DMS153 (cell line): ENCODE data around the gene ST6GALNAC5.
A peak's percentile ranks its signal among the peaks of the same experiment; 100 is the strongest.

Experiments
- DNase-seq: peaks from one replicate; lab custom pipeline; 2025; lab: John Stamatoyannopoulos, UW

ST6GALNAC5 gene

GRCh38 chr1:77014073-77014788 is 147.0 kb downstream of the ST6GALNAC5 start:
- DNase-seq: no peak

GRCh38 chr1:77015748-77016341 is 148.6 kb downstream of the ST6GALNAC5 start:
- no peak for DNase-seq

DNA sequence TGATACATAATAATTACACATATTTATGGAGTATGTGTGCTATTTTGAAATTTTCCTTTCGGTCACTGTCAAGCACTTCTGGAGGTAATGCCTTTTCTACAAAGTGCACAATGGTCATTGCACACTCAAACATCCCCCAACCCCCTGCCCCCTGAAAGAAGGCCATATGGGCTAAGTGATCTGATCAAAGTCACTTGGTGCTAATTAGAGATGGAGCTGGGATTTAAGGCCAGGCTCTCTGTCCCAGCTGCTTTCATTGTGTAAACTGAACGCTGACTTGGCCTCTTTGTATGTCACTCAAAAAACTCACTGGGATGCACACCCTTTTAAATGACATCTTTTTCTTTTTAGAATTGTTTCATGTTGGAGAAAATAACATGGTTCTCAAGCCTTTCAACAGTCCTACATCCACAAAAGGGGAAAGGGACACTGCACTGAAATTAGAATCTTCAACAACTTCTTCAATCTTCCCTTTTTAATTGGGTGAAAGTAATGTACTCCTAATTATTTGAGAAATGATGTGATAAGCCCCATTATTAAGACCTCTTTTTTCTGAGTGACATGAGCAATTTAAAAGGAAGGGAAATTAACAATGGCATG is 149.2 kb downstream of the ST6GALNAC5 start:
- no peak for DNase-seq

- DNase-seq: no peak
Observed at GRCh38 chr1:77018311-77018710, 151.0 kb downstream of the ST6GALNAC5 start.

DNA sequence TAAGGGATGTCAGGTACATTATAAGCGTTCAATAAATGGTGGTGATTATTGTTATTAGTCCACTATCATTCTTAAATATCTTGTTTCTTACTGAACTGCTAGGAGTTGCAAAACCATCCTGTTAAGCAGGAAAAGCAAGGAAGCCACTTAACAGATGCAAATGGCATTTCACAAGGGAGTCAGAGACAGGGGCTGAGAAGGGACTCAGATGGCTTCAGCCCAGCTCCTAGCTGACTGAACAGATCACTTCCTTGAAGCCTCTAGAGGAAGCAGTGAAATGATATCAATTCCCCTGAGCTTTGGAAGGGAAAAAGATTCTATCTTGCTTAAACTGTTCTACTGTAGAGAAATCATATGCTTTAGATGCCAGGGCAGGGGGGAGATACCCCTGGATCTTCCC is 151.5 kb downstream of the ST6GALNAC5 start:
- peak; percentile 51 for DNase-seq

GRCh38 chr1:77021732-77022131 is 154.5 kb downstream of the ST6GALNAC5 start:
- DNase-seq: no peak

DNA sequence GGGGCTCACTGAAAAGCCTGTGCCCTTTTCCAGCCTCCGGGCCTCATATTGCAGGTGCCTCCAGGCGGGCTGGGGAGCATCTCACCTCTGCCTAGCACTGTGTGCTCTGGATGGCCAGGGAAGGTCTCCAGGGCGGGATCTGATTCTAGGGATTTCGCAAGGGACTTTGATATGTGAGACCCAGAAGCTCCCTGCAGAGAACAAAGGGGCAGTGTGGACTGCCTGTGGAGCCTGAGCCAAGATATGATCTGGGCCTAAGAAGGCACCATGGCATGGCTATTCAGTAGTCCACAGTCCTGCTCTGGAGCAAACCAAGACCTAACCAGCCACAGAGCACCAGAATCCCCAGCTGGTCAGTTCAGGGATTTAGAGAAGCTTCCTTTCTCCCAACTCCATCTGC is 157.2 kb downstream of the ST6GALNAC5 start:
- DNase-seq: no peak

GRCh38 chr1:77025599-77025998 is 158.3 kb downstream of the ST6GALNAC5 start:
- no peak for DNase-seq

DNA sequence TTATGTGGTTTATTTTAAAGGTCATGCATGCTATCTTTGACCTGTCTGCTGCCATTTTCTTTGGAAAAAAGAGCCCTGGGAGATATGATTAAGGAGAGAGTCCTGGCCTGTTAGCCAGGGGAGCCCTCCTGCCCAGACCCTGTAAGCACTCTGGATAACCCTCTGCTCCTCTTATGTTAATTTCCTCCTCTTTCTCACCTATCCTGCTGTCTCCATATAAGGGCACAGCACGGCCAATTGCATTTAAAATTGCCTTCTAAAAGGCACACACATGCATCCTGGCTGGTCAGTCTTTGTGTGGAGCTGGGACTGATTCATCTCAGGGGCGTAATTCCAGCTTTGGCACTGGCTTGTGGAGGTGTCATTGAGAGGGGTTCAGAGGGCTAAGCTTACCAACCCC is 158.9 kb downstream of the ST6GALNAC5 start:
- DNase-seq: no peak

DNA sequence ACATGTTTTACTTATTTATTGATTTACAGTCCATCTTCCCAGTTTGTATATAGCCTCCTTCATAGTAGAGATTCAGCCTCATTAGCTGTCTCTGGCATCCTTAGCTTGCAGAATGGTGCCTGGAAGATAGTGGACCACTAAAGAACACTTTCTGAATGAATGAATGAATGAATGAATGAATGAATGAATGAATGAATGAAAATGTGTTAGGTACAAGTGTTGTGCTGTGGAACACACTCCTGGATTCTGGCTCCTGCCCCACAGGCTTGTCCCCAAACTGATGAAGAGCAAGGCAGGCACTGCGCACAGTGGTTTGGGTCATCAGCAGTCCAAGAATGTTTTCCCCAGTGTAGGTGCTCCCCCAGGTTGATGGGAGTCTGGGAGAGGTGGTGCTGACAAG is 159.4 kb downstream of the ST6GALNAC5 start:
- DNase-seq: no peak

- no peak for DNase-seq
Observed at GRCh38 chr1:77027847-77028246, 160.6 kb downstream of the ST6GALNAC5 start.

GRCh38 chr1:77030401-77031105 is 163.3 kb downstream of the ST6GALNAC5 start:
- DNase-seq: no peak

DNA sequence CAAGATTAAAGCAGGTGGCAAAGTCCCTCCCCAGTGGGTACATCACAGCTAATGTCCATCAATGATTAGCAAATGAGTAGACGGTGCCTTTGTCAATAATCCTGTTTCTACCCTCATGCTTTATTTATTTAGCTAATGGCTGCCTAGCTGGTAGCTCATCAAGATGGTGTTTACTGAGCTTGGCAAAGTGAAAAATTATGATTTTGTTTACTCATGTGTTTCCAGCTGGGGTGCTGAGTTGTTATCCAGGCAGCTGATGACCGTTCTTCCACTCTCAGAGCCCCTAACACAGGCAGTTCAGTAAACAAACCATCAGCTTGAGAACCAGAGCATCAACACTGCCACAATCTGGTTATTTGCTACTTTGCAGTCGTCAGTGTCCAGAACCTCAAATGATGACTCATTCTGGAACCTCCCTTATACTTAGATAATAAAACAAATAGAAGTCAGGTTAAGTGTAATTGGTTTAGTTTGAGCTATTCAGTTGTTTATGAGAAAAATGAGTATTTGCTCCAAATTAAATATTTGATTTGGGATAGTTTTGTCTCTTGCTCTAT is 163.9 kb downstream of the ST6GALNAC5 start:
- DNase-seq: peak; percentile 99

- DNase-seq: no peak
Observed at GRCh38 chr1:77036560-77036959, 169.3 kb downstream of the ST6GALNAC5 start.

DNA sequence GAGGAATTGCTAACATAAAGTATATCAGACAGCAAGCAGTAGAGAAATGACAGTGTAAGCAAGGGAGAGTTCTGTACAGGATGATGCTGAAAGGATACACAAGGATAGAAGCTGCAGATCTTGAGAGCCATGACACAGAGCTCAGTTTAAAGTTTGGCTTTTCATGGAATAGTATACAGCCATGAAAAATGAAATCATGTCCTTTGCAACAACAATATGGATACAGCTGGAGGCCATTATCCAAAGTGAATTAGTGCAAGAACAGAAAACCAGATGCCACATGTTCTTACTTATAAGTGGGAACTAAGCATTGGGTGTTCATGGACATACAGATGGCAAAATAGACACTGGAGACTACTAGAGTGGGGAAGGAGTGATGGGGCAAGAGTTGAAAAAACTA is 169.8 kb downstream of the ST6GALNAC5 start:
- no peak for DNase-seq

DNA sequence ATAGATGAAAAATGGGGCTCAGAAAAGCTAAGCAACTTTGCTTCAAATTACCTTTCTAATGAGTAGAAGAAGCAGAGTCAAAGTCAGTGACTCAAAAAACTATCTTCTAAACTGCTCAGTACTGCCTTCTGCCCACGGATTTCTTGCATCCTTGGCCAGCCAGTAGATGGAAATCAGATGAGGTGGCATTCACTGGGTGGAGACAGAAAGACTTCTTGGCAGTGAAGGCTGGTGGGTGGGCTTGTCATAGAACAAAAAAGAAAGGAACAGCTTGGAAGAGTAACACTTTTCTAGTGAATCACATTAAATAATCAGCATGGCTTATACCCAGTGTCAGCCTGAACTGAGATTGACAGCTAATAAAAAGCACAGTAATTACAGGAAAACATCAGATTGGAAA is 170.7 kb downstream of the ST6GALNAC5 start:
- DNase-seq: no peak

GRCh38 chr1:77039111-77039510 is 171.8 kb downstream of the ST6GALNAC5 start:
- DNase-seq: no peak

- no peak for DNase-seq
Observed at GRCh38 chr1:77039739-77040138, 172.5 kb downstream of the ST6GALNAC5 start.

DNA sequence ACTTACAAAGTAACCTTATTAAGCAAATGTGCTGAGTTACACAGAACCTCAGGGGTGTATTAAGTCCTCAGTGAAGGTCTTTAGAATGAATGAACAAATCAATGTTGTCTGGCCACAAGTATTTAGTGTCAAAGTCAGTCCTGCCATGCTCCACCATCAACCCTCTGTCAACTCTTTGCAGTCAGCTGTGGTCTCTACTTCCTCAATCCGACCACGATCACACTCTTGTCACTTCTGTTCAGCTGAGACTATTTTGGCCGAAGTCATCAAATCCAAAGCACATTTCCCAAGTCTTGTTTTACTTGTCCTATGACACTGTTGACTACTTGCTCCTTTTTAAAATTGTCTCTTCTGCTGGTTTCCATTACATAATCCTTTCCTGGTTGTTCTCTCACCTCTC is 173.5 kb downstream of the ST6GALNAC5 start:
- no peak for DNase-seq

- no peak for DNase-seq
Observed at GRCh38 chr1:77044133-77044849, 177.0 kb downstream of the ST6GALNAC5 start.

DNA sequence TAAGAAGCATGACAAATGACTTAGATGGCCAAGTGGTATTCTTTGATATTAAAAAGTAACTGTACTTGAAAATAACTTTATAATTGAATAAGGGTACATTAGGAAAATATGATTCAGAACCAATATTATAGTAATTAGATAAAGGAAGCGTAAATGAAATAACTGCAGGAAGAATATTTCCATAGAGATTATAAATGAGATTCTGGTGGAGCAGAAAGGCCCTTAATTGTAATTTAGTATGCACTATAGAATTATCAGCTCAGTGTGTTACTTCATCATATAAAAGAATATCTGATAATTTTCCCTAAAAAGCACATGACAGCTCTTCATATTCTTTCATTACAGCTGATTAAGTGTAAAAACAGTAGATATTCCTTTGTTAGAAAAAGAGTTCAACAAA is 180.3 kb downstream of the ST6GALNAC5 start:
- no peak for DNase-seq
